GM23248 (cell line): Measurements from ENCODE around the gene UBQLN1.

Experiments
- EZH2 ChIP-seq: fragments of 200-600 bp; sonication (generic); IDR thresholded peaks from 2 replicates; pipeline ENCODE4 v1.6.1; 2018; ENCODE audit warnings: antibody characterized with exemption, mild to moderate bottlenecking; ENCODE audit not compliant: insufficient read depth, poor library complexity, severe bottlenecking
- EZH2phosphoT487 ChIP-seq: fragments of 200-600 bp; sonication (generic); IDR thresholded peaks from 2 replicates; pipeline ENCODE4 v1.6.1; 2018; ENCODE audit warnings: antibody characterized with exemption, moderate library complexity, mild to moderate bottlenecking, low read depth; ENCODE audit not compliant: insufficient read depth

GRCh38 chr9:83630938-83631457, 76.8 kb downstream of the UBQLN1 start:
- no peak for TF ChIP-seq EZH2
- no peak for TF ChIP-seq EZH2phosphoT487
